ENCODE measurements around the gene ESYT1. TPM values are rescaled to one million over a fixed set of nuclear protein-coding genes. Genes with fewer than 3 reads are reported as not detected.
"Not testable (repeated sequence)": the region's sequence is repeated elsewhere in the genome, so short reads cannot be mapped to it uniquely, and the experiment has no call there.

ESYT1 gene
- total RNA-seq, 1 experiment from 2014 or later = 140 TPM

DNA sequence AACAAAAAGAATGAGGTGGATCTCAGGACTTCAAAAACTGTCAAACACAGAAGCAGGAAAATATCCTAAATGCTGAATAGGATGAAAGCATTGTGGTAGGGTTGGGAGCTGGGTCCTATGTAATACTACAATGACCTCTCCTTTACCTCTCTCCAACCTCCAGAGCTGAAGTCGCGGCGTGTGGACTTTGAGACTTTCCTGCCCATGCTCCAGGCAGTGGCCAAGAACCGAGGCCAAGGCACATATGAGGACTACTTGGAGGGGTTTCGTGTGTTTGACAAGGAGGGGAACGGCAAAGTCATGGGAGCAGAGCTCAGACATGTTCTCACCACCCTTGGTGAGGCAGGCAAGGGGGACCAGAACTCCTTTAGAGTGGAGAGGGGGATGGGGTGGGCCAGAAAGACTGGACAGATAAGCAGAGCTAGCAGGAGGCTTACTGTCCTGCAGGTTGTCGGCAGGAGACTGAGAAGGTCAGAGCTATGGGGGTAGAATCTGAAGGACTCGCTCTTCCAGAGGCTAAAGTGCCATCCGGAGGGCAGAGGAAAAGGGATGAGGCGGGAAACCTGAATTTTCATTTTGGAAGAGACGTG is 27.3 kb downstream of the ESYT1 start:
- no peak for DNase-seq (ENCODE audit: low read depth)

DNA sequence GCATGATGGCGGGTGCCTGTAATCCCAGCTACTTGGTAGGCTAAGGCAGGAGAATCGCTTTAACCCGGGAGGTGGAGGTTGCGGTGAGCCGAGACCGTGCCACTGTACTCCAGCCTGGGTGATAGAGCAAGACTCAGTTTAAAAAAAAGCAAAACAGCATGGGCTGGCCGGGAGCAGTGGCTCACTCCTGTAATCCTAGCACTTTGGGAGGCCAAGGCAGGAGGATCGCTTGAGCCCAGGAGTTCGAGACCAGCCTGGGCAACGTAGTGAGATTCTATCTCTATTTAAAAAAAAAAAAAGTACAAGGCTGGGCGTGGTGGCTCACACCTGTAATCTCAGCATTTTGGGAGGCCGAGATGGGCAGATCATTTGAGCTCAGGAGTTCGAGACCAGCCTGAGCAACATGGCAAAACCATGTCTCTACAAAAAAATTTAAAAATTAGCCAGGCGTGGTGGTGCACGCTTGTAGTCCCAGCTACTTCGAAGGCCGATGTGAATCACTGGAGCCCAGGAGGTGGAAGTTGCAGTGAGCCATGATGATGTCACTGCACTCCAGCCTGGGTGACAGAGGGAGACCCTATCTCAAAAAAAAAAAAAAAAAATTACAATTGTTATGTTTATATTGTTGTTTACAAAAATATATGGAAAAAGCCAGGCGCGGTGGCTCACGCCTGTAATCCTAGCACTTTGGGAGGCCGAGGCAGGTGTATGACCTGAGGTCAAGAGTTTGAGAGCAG is 28.6 kb downstream of the ESYT1 start:
- DNase-seq (ENCODE audit: low read depth) = not testable (repeated sequence)

DNA sequence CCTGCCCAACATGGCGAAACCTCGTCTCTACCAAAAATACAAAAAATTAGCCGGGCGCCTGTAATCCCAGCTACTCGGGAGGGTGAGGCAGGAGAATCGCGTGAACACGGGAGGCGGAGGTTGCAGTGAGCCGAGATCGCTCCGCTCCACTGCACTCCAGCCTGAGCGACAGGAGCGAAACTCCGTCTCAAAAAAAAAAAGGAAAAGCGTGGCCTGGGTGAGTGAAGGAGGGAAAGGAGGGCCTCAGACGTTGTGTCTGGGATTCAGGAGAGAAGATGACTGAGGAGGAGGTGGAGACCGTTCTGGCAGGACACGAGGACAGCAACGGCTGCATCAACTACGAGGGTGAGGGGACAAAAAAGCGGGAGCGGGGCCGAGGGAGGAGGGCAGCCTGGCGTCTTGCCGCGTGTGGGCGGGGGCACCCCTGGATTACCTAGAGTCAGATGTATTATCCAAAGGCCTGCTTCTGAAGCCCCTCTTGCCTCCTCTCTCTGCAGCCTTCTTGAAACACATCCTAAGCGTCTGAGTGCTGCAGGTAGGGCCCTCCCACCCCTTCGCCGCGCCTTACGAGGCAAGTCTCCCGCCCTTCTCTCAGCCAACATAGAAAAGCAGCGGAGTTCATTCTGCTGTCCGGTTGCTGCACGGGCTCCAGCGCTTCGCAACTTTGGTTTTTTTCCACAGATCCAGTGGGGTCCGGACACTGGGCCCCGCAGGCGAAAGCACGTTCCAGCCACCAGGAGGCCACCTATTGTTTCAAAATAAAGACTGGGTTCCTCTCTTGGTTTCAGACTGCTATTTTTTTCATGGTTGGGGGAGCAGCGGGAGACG is 29.3 kb downstream of the ESYT1 start:
- peak; percentile 88 for DNase-seq (ENCODE audit: low read depth)

DNA sequence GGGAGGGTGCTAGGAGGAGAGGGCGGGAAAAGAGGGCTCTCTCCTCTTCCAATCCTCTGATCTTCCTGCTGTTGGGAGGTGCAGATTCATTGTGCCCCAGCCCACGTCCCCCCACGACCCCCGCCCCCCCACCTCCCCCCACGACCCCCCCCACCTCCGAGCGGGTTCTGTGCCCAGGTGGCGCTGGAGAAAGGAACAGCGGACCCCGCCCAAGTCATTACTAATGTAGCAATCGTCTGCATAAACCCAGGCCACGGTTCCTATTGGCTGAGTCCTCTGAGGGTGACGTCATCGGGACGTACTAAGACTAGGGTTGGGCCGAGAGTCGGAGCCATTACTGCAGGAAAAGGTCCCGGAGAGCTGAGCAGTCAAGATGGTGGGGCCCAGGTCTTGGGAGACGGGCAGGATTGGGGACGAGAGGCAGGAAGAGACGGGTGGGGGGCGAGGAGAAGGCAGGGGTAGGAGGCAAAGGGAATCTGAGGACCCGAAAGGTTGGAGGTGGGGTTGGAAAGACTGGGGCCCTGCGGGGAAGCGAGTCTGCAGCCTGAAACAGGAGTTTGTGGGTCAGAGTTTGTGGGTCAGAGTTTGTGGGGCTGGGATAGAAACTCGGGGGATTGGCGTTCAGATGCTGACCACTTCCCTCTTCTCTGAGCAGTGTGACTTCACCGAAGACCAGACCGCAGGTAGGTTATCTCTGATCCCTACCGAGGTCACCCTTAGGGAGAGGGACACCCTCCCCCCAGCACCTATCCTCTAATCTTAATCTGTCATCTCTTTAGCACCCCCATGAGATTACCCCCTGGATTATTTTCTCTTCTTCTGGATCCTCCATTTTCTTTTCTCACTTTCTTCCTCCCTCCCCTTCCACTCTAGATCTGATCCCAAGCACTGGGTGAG is 30.2 kb downstream of the ESYT1 start, which contains the start of gene MYL6:
Gene MYL6, plus strand, starts transcription at position 331 of the 897 bp plus-strand sequence. Its CDS starts 43 bp downstream, at position 374.
- DNase-seq (ENCODE audit: low read depth) = peak; percentile 93

DNA sequence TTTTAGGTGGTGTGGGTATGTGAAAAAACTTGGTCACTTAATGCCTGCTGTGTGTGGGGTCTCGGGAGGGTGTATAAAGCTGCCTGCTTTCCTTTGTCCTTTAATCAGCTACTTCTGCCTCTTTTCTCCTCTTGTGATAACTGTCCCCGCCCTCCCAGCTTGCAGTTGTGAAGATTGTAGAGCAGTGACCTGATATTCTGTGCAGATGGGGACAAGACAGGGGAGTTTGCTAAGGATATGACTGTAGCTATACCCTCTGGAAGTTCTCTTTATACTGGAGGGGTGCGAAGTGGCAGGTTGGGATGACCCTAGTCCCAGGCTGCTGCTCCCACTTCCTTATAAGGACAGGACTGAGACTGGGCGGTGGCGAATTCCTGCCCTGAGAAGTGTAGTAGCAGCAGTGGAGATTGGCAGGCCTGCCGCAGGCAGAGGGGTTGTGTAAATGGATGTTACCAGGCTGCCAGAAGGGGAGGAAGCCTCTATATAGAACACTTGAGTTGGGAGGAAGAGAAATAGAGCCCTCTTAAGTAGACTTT is 30.9 kb downstream of the ESYT1 start:
- DNase-seq (ENCODE audit: low read depth) = peak; percentile 68

DNA sequence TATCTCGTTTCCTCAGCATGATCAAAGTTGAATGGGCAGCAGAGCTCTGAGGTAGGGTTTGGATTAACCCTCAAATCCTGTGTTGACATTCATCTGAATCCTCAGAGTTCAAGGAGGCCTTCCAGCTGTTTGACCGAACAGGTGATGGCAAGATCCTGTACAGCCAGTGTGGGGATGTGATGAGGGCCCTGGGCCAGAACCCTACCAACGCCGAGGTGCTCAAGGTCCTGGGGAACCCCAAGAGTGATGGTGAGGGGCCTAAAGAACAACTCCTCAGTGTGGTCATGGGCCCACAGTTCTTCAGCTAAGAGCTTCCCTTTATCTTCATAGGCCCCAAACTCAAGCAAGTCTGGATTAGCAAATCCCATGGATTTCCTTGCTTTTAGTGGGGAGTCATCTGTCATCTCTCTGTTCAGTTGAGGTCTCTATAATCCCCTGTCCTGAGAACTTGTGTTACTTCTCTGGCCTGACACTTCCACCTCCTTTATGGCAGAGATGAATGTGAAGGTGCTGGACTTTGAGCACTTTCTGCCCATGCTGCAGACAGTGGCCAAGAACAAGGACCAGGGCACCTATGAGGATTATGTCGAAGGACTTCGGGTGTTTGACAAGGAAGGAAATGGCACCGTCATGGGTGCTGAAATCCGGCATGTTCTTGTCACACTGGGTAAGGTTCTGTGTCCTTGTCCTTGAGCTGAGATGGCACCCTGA is 31.6 kb downstream of the ESYT1 start:
- no peak for DNase-seq (ENCODE audit: low read depth)

DNA sequence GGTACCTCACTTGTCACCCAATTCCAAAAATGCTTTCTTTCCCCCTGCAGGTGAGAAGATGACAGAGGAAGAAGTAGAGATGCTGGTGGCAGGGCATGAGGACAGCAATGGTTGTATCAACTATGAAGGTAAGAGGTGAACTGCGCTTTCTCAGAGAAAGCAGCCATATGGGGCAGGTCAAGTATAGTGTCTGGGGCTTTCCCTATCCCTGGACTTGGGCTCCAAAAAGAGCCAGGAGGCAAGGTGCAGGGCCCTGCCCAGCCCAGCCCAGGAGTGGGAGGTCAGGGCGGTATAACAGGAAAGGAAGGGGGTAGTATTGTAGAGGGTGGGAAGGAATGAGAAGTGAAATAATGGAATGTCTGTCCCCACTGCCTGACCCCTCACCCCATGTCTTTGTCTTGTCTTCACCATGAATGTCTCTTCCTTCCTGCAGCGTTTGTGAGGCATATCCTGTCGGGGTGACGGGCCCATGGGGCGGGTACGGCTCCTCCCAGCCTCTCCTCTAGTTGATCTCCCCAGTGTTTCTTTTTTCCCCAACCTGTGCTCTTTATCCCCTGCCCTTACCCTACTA is 32.2 kb downstream of the ESYT1 start:
- peak; percentile 87 for DNase-seq (ENCODE audit: low read depth)

DNA sequence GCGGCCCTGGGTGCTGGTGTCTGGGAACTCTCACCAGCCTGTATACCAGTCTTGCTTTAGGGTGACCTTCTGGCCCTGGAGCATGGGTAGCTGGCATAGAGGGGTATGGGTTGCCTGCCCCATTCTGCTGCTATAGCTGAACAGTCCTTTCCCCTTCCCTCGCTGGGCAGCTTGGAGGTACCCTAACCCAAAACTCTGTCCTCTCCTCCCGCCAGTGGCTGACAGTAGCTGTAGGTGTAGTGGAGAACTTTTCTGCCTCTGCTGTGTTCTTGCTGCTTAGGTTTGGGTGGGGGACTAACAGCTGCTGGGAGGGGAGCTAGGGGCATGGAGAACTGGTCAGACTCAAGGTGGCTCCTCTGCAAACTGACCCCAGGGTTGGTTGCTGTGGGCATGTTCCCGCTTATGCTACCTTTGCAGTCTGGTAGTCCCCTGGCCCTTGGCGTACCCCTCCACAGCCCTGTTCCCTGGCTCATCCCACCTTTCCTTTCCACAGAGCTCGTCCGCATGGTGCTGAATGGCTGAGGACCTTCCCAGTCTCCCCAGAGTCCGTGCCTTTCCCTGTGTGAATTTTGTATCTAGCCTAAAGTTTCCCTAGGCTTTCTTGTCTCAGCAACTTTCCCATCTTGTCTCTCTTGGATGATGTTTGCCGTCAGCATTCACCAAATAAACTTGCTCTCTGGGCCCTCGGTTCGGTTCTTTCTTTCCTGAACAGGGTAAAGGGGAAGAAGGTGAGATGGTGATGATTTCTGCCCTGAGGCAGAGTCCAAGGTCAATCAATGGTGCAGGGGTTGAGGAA is 33.0 kb downstream of the ESYT1 start:
- DNase-seq (ENCODE audit: low read depth) = no peak

DNA sequence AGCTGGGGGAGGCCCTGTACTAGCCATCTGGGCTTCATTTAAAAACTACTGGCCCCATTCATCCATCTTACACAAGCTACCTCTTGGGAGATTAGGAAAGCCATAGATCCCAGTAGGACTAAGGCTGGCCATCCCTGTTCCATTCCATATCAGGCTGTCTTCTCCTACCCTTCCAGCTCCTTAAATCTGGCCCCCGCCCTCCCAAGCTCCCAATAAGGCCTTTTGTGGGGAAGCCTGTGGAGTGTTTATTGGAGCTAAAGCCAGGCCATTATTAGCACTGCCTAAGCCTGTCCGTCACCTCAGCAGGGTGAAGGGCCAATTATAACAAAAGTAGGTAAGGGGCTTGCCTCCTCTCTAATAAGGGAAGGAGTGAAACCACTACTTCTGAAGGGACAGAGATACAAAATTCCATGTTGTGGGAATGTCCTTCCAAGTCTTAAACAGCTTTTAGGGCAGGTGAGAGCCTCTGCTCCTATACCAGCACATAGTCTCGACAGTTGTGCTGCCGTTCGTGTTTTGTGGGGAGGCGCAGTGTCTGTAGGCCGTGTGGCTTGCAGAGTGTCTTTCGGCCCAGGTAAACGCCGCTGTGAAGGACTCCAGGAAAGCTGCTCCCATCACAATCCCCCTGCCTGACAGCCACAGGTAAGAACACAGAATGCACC is 33.8 kb downstream of the ESYT1 start:
- DNase-seq (ENCODE audit: low read depth) = no peak

DNA sequence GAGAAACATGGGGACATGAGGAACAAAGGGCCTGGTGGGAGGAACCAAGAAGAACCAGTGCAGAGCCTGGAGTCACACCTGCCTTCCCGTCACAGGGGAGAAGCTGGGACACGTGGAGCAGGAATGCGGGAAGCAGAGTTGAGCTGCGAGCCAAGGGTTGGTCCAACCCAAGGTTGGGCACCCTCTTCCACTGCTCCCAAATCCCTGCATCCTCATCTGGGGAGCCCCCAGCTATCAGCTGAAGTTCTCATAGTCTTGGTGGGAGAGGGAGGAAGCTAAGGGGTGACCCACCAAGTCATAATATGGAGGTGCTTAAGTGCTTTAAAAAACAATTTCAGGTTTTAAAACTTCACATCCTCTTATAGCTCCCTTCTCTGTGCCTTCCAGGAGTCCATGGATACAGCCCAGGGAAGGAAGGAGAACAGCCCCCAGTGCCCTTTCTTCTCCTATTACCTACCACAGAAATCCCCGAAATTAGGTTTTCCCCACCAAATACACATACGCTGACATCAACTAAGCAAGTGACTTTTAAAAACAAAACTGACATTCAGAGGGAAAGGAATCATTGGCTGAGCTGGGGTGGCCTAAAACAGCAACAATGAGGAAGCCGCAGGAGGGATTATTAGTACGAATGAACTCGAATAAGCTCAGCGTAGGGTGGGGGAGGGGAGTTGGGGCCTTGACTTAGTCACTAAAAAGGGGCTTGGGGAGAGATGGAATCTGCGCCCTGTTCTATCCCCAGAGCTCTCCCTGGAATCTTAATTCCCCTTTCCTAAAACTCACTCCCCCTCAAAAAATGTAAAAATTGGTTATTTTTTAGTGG is 34.6 kb downstream of the ESYT1 start:
- DNase-seq (ENCODE audit: low read depth) = no peak

DNA sequence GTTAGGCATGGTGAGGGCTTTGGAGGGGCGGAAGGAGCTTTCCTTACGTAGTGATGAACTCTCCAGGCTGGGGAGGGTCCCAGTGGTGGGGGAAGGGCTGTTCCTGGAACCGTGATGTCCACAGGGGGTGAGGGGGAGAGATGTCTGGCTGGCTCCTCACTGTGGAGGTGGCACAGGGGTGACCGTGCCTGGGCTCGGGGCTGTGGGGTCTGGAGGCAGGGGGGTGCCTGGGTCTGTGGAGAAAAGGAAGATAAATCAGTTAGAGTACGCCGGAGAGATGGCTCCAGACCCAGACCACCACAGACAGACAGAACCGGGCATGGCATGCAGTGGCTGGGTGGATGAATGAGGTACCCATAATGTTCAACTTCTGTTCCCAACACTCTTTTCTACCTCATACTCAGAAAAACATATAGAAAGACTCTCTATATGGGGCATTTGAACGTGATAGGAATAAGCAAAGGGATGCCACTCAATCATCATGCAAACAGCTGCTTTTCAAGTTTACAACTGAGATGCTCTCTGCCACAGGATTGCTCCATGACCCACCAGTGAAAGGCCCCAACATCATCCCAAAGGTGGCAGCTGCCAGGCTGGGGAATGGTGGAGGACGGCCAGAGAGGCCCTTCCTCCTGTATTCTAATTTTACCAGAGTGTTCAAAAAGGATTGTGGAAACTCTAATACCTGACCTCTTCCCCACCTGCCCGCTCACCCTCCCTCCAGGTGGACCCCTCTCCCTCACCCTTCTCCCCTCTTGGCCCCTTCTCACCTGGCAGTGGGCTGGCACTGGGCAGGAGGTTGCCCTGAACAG is 35.7 kb downstream of the ESYT1 start:
- no peak for DNase-seq (ENCODE audit: low read depth)

DNA sequence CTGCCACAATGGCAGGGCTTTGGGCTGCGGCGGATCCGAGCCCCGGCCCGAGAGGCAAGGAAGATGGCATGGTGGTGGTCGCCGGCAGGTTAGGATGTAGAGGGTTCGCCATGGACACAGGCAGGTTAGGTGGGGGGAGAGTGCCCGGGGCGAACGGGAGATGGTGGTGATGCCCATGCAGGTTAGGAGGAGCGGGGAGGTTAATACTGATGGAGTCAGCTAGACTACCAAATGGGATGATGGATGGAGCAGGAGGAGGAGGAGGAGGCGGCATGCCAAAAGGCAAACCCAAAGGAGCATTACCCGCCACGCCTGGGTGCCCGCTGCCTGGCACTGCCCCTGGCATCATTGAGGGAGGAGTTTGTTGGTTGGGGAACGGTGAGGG is 36.3 kb downstream of the ESYT1 start:
- no peak for DNase-seq (ENCODE audit: low read depth)

DNA sequence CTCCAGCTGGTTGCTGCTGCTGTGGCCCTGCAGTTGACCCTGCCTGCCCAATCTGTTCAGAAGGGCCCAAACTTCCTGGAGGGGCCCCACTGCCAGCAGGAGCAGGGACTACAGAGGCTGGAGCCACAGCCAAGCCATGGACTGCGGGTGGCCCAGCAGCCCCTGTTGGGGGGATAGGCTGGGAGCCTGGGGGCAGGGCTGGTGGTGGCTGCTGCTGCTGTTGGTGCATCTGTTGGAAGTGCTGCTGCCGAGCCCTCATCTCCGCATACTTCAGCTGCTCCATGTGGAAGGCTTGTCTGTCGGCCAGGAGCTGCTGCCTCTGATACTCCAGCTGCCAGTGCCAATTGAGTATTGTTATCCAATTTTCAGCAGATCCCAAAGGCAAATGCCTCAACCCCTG is 37.3 kb downstream of the ESYT1 start:
- DNase-seq (ENCODE audit: low read depth) = no peak

DNA sequence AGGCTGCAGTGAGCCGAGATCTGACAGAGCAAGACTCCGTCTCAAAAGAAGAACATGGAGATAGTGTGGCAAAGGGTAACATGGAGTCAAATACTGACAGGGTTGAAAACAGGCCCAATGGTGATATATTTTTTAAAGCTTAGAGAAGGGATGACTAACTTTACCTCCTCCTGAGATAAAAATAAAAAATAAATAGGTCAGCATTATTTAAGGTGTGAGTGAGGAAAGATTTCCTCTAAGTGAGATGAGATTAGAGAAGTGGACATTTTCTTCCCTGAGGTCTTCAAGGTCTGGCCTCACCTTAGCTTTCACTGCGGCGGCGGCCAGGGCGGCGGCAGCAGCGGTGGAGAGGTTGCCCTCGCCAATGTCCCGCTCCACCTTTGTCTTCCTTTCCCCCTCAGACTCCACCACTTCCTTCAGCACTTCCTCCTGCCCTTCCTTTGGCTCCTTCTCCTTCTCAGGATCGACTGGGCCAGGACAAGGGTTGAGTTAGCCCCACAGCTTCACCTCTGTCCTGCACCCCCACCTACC is 41.2 kb downstream of the ESYT1 start:
- no peak for DNase-seq (ENCODE audit: low read depth)

DNA sequence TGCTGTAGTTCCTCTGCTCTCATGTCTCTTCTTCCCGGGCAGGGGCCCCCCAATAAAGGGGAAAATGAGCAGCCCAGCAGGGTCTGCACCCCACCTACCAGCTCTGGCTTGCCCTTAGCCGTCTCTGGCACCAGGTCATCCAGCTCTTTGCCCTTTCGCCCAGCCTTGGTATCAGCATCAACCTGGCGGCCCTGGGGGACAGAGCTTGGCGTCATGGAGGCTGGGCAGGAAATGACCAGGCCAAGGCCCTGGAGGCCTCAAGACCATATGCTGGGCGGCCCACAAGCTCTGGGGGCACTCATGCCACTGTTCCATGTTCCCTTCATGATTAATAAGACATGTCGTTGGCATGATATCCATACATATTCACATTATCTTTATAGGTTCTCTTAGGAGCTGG is 44.8 kb downstream of the ESYT1 start:
- no peak for DNase-seq (ENCODE audit: low read depth)

DNA sequence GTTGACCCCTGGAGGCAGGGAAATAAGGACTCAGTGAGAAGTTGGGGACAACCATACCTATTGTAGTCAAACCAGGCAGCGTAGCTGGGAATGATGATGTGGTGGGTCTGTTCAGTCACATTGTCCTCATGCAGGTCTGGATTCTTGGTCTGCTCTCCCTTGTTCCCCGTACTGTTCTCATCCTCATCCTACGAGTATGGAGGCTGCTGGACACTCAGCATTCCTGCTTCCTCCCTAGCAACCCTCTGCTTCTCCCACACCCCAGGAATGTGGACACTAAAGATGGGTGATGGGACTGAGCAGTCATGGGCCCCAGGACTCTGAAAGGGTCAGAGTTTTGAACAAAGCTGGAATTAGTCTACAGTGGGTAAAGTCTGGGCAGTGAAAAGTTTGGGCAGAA is 50.3 kb downstream of the ESYT1 start:
- DNase-seq (ENCODE audit: low read depth) = no peak

DNA sequence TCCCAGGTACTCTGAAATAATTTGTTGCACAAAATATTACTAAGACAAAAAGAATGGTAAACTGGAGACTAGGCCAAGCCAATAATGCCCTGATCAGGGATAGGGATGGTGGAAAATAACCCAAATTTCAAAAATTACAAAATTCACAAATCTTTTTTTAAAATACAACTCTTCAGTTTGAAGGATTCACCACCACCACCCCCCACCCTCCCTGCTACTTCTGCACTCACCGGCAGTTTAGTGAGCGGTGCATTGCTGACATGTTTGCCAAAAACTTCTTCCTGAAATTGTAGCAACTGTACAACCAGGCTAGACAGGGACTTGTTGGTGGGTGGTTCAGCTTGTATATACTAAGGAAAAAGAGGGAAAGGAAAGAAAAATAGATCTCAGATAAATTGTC is 58.9 kb downstream of the ESYT1 start:
- no peak for DNase-seq (ENCODE audit: low read depth)

All from HT1080 (cell line).